ENCODE measurements around the gene AACS. TPM values are rescaled to one million over a fixed set of nuclear protein-coding genes. Genes with fewer than 3 reads are reported as not detected.
"Not testable (repeated sequence)": the region's sequence is repeated elsewhere in the genome, so short reads cannot be mapped to it uniquely, and the experiment has no call there.

Gene AACS
- total RNA-seq, 1 donor from 2014 or later = 32.2 TPM

GRCh38 chr12:125028106-125028505, 37.1 kb upstream of the AACS start:
- no peak for DNase-seq (ENCODE audit: low read depth, low spot score)
- Mint-ChIP-seq H3K36me3 (ENCODE audit: low read depth) (peaks cover 9% of the 10 kb centered on the region), H3K27ac (ENCODE audit: unreplicated experiment) (no peak overlapping the region), H3K4me1 (no peaks in the 10 kb centered on the region), H3K4me3 (no peak overlapping the region), H3K9me3 (peaks cover under 1% of the 10 kb centered on the region), H3K27me3 (ENCODE audit: low read depth) (no peaks in the 10 kb centered on the region)
- TF ChIP-seq CTCF (conservative IDR thresholded peaks at IDR 0.05) = no peak

GRCh38 chr12:125029761-125030358, 35.4 kb upstream of the AACS start:
- no peaks in the 10 kb centered on the region for H3K4me1 Mint-ChIP-seq

GRCh38 chr12:125031471-125031870, 33.8 kb upstream of the AACS start:
- not testable (repeated sequence) for H3K27ac Mint-ChIP-seq (ENCODE audit: unreplicated experiment); H3K4me3 Mint-ChIP-seq; H3K27me3 Mint-ChIP-seq (ENCODE audit: low read depth); H3K4me1 Mint-ChIP-seq; H3K9me3 Mint-ChIP-seq; DNase-seq (ENCODE audit: low read depth, low spot score)
- peaks cover 10% of the 10 kb centered on the region for H3K36me3 Mint-ChIP-seq (ENCODE audit: low read depth)

More at GRCh38 chr12:125029761-125030358, 35.4 kb upstream of the AACS start:
- H3K36me3 Mint-ChIP-seq (ENCODE audit: low read depth) = peaks cover 6% of the 10 kb centered on the region
- H3K27me3 Mint-ChIP-seq (ENCODE audit: low read depth) = no peaks in the 10 kb centered on the region
- no peak for TF ChIP-seq CTCF (conservative IDR thresholded peaks at IDR 0.05)
- no peak overlapping the region for H3K27ac Mint-ChIP-seq (ENCODE audit: unreplicated experiment)
- peaks cover under 1% of the 10 kb centered on the region for H3K9me3 Mint-ChIP-seq
- no peak overlapping the region for H3K4me3 Mint-ChIP-seq
- DNase-seq (ENCODE audit: low read depth, low spot score) = no peak

GRCh38 chr12:125032466-125033152, 32.6 kb upstream of the AACS start:
- Mint-ChIP-seq H3K4me3 (no peak overlapping the region), H3K27me3 (ENCODE audit: low read depth) (no peaks in the 10 kb centered on the region), H3K4me1 (no peaks in the 10 kb centered on the region), H3K27ac (ENCODE audit: unreplicated experiment) (no peak overlapping the region), H3K36me3 (ENCODE audit: low read depth) (peaks cover 10% of the 10 kb centered on the region), H3K9me3 (peaks cover 4% of the 10 kb centered on the region)
- DNase-seq (ENCODE audit: low read depth, low spot score) = no peak
- TF ChIP-seq CTCF (conservative IDR thresholded peaks at IDR 0.05) = no peak

- Mint-ChIP-seq H3K27me3 (ENCODE audit: low read depth) (no peaks in the 10 kb centered on the region), H3K27ac (ENCODE audit: unreplicated experiment) (no peak overlapping the region), H3K4me1 (no peaks in the 10 kb centered on the region), H3K9me3 (peaks cover 4% of the 10 kb centered on the region), H3K4me3 (no peak overlapping the region), H3K36me3 (ENCODE audit: low read depth) (peaks cover 10% of the 10 kb centered on the region)
- no peak for TF ChIP-seq CTCF (conservative IDR thresholded peaks at IDR 0.05)
- no peak for DNase-seq (ENCODE audit: low read depth, low spot score)
These were observed 31.9 kb upstream of the AACS start for GRCh38 chr12:125033288-125033687.

GRCh38 chr12:125038976-125039625, 26.1 kb upstream of the AACS start:
- no peak for TF ChIP-seq CTCF (conservative IDR thresholded peaks at IDR 0.05)
- H3K36me3 Mint-ChIP-seq (ENCODE audit: low read depth) = peaks cover 5% of the 10 kb centered on the region
- no peak for DNase-seq (ENCODE audit: low read depth, low spot score)
- no peaks in the 10 kb centered on the region for H3K27me3 Mint-ChIP-seq (ENCODE audit: low read depth)
- H3K4me3 Mint-ChIP-seq = no peak overlapping the region
- H3K9me3 Mint-ChIP-seq = peaks cover 4% of the 10 kb centered on the region
- H3K4me1 Mint-ChIP-seq = no peaks in the 10 kb centered on the region
- H3K27ac Mint-ChIP-seq (ENCODE audit: unreplicated experiment) = no peak overlapping the region

Measured in neural crest cell (in vitro differentiated cells).